ENCODE data around the gene PI4KB.

- no peak for TF ChIP-seq CTCF (conservative IDR thresholded peaks at IDR 0.05; ENCODE audit: low read length)
- no peak for TF ChIP-seq EZH2phosphoT487 (IDR thresholded peaks at IDR 0.05; ENCODE audit: borderline replicate concordance)
These were observed 19.7 kb upstream of the PI4KB start, which contains the start of gene RFX5 for GRCh38 chr1:151346769-151347522.

All from Loucy (cell line).